ENCODE data around the gene MEGF10.

The MEGF10 gene

GRCh38 chr5:127363403-127363802 is 72.8 kb downstream of the MEGF10 start:
- DNase-seq (ENCODE audit: low read depth): no peak
- H3K4me3 ChIP-seq (ENCODE audit: low read length): no peak overlapping the region
- TF ChIP-seq CTCF (IDR thresholded peaks at IDR 0.05; ENCODE audit: insufficient read depth, low read depth, low read length, missing control alignments): no peak

GRCh38 chr5:127367029-127367428 is 76.4 kb downstream of the MEGF10 start:
- no peak for TF ChIP-seq CTCF (IDR thresholded peaks at IDR 0.05; ENCODE audit: insufficient read depth, low read depth, low read length, missing control alignments)
- DNase-seq (ENCODE audit: low read depth): no peak

GRCh38 chr5:127367946-127368465 is 77.4 kb downstream of the MEGF10 start:
- DNase-seq (ENCODE audit: low read depth): peak; percentile 35
- H3K4me3 ChIP-seq (ENCODE audit: low read length): no peak overlapping the region
- no peak for TF ChIP-seq CTCF (IDR thresholded peaks at IDR 0.05; ENCODE audit: insufficient read depth, low read depth, low read length, missing control alignments)

More at GRCh38 chr5:127367029-127367428, 76.4 kb downstream of the MEGF10 start:
- no peak overlapping the region for H3K4me3 ChIP-seq (ENCODE audit: low read length)

- TF ChIP-seq CTCF (IDR thresholded peaks at IDR 0.05; ENCODE audit: insufficient read depth, low read depth, low read length, missing control alignments): no peak
- H3K4me3 ChIP-seq (ENCODE audit: low read length): no peak overlapping the region
- DNase-seq (ENCODE audit: low read depth): no peak
Measured at GRCh38 chr5:127369796-127370195, 79.2 kb downstream of the MEGF10 start.

GRCh38 chr5:127370631-127371030 is 80.0 kb downstream of the MEGF10 start:
- no peak for DNase-seq (ENCODE audit: low read depth)
- TF ChIP-seq CTCF (IDR thresholded peaks at IDR 0.05; ENCODE audit: insufficient read depth, low read depth, low read length, missing control alignments): no peak
- H3K4me3 ChIP-seq (ENCODE audit: low read length): no peak overlapping the region

GRCh38 chr5:127373858-127374491 is 83.4 kb downstream of the MEGF10 start:
- no peak for DNase-seq (ENCODE audit: low read depth)
- no peak for TF ChIP-seq CTCF (IDR thresholded peaks at IDR 0.05; ENCODE audit: insufficient read depth, low read depth, low read length, missing control alignments)
- H3K4me3 ChIP-seq (ENCODE audit: low read length): no peak overlapping the region

GRCh38 chr5:127375124-127375523 is 84.5 kb downstream of the MEGF10 start:
- DNase-seq (ENCODE audit: low read depth): no peak
- H3K4me3 ChIP-seq (ENCODE audit: low read length): no peak overlapping the region
- no peak for TF ChIP-seq CTCF (IDR thresholded peaks at IDR 0.05; ENCODE audit: insufficient read depth, low read depth, low read length, missing control alignments)

Measured in epithelial cell of esophagus (primary cell).